Activated naive CD4-positive, alpha-beta T cell treated with anti-CD3 and anti-CD28 coated beads, Interleukin-2, amount 50 U/mL, for 72 hours (primary cell): ENCODE measurements around the gene UNC45B. TPM values are rescaled to one million over a fixed set of nuclear protein-coding genes. Genes with fewer than 3 reads are reported as not detected.
A peak's percentile ranks its signal among the peaks of the same experiment; 100 is the strongest.
"Not testable (repeated sequence)": the region's sequence is repeated elsewhere in the genome, so short reads cannot be mapped to it uniquely, and the experiment has no call there.

Experiments used
- ATAC-seq, 2 donors: fragments of 150-1000 bp; cut with Tn5 transposase; 2 replicates each; pipeline ENCODE4 v1.10.0; 2021; ENCODE audit warnings: mild to moderate bottlenecking in 2 of 2, moderate library complexity in 2 of 2
- DNase-seq, 2 donors: peaks; one replicate each; pipeline ENCODE4 v3.0.0; 2021 to 2022; ENCODE audit warnings: low spot score in 2 of 2
- H3K27ac Mint-ChIP-seq, 2 donors: one replicate each; pipeline ENCODE4 v1.8.0; 2022; ENCODE audit warnings: mild to moderate bottlenecking in 2 of 2, mixed read lengths in 2 of 2
- H3K36me3 Mint-ChIP-seq, 2 donors: one replicate each; pipeline ENCODE4 v1.8.0; 2022; ENCODE audit warnings: mixed read lengths in 2 of 2
- H3K9me3 Mint-ChIP-seq, 2 donors: one replicate each; pipeline ENCODE4 v1.8.0; 2022; ENCODE audit warnings: mixed read lengths in 2 of 2
- total RNA-seq, 2 donors: library from RNA; stranded (reverse); gene quantifications; one replicate each; pipeline ENCODE4 v1.2.3, GENCODE V29; 2022

The UNC45B gene
- total RNA-seq, 2 donors from 2014 or later = 0.07 TPM; not detected in 1

- ATAC-seq (peak in 1 of 2 donors; percentile 12), DNase-seq (no peak)
- Mint-ChIP-seq H3K27ac (peak overlapping the region in 1 of 2 donors; percentile 44), H3K9me3 (no peaks in the 10 kb centered on the region), H3K36me3 (no peaks in the 10 kb centered on the region)
Measured at GRCh38 chr17:35130392-35130791, 17.2 kb upstream of the UNC45B start.

DNA sequence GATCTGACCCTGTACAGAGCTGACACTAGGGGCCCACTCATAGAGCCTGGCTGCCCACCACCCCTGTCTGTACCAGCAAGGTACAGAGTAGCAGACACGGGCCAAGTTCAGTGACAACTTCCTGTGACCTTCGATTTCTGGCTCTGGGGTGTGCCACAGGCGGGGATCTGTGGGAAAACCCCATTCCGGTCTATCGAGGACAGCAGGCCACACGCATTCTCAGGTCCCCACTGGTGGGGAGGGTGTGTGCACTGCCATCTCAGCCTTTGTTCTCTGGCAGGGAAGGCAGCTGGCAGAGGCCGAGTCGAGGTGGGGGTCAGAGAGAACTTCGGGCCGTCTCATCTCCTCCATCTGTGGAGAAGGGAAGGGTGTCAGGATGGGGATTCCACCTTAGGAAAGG lies 15.5 kb upstream of the UNC45B start:
- Mint-ChIP-seq H3K9me3 (no peaks in the 10 kb centered on the region), H3K27ac (peak overlapping the region; percentile 50 to 84), H3K36me3 (no peaks in the 10 kb centered on the region)
- ATAC-seq = no peak
- DNase-seq = no peak

DNA sequence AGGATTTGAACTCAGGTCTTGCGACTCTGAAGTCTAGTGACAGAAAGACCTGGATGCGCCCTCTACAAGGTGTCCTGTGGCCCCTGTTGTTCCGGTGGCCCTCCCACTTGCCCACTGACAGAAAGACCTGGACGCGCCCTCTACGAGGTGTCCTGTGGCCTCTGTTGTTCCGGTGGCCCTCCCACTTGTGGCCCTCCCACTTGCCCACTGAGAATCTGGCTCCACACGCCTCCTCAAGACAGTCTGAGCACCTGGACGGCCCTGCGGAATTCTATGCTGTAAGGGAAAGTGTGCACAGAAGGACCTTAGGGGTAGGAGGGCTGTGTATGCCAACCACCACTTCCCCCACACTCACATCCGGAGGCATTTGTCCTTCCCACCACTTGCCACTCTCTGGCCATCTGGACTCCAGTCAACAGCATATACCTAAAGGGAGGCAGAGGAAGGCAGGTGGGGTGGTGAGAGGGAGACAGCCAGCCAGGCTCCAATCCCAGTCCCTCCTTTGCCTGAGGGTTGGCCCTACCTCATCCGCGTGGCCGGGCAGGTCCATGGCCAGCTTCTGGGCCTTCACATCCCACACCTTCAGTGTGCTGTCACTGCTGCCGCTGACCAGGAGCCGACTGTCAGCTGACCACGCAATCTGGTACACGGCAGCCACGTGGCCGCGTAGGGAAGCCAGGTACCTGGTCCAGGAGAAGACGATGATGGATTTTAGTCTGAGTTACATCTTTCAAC lies 14.6 kb upstream of the UNC45B start:
- no peak for ATAC-seq
- Mint-ChIP-seq H3K27ac (peak overlapping the region in 1 of 2 donors; percentile 50), H3K36me3 (no peaks in the 10 kb centered on the region), H3K9me3 (no peaks in the 10 kb centered on the region)
- no peak for DNase-seq

GRCh38 chr17:35135322-35135721 lies 12.3 kb upstream of the UNC45B start:
- peaks cover 0 to 5% of the 10 kb centered on the region in 2 donors for H3K36me3 Mint-ChIP-seq
- ATAC-seq = no peak
- no peak for DNase-seq
- no peak overlapping the region for H3K27ac Mint-ChIP-seq
- no peaks in the 10 kb centered on the region for H3K9me3 Mint-ChIP-seq

GRCh38 chr17:35138218-35138617 lies 9.4 kb upstream of the UNC45B start:
- H3K27ac Mint-ChIP-seq = peak overlapping the region; percentile 59 to 82
- no peak for ATAC-seq
- DNase-seq = no peak
- H3K36me3 Mint-ChIP-seq = peaks cover 5 to 15% of the 10 kb centered on the region in 2 donors
- no peaks in the 10 kb centered on the region for H3K9me3 Mint-ChIP-seq

GRCh38 chr17:35141681-35142466 lies 5.7 kb upstream of the UNC45B start, which contains the start of gene NLE1:
Gene NLE1 (minus strand): TSS chr17:35142303. CDS start chr17:35142275, 28 bp downstream.
- ATAC-seq = peak; percentile 95 to 96
- Mint-ChIP-seq H3K27ac (peak within 1 kb of the TSS; percentile 83 to 90), H3K36me3 (peaks cover 5 to 15% of the 10 kb centered on the region in 2 donors), H3K9me3 (no peaks in the 10 kb centered on the region)
- peak; percentile 85 to 97 for DNase-seq

GRCh38 chr17:35142467-35142796 lies 5.2 kb upstream of the UNC45B start:
- DNase-seq (no peak), ATAC-seq (peak; percentile 22 to 34)
- Mint-ChIP-seq H3K36me3 (peaks cover 5 to 15% of the 10 kb centered on the region in 2 donors), H3K9me3 (no peaks in the 10 kb centered on the region), H3K27ac (peak overlapping the region in 1 of 2 donors; percentile 83)

DNA sequence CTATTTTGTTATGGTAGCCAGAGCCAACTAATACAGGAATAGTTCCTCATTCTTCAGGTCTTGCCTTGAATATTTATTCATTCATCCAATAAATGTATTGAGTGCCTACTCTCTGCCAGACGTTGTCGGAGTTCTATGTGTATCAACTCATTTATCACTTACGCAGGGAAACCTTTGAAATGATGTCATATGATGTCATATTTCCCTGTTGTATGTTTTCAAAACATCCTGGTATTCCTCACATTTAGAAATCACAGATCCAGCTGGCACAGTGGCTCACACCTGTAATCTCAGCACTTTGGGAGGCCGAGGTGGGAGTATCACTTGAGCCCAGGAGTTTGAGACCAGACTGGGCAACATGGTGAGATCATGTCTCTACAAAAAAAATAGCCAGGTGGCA lies 2.8 kb upstream of the UNC45B start:
- Mint-ChIP-seq H3K27ac (no peak overlapping the region), H3K9me3 (no peaks in the 10 kb centered on the region), H3K36me3 (peaks cover 0 to 15% of the 10 kb centered on the region in 2 donors)
- DNase-seq (no peak), ATAC-seq (no peak)

DNA sequence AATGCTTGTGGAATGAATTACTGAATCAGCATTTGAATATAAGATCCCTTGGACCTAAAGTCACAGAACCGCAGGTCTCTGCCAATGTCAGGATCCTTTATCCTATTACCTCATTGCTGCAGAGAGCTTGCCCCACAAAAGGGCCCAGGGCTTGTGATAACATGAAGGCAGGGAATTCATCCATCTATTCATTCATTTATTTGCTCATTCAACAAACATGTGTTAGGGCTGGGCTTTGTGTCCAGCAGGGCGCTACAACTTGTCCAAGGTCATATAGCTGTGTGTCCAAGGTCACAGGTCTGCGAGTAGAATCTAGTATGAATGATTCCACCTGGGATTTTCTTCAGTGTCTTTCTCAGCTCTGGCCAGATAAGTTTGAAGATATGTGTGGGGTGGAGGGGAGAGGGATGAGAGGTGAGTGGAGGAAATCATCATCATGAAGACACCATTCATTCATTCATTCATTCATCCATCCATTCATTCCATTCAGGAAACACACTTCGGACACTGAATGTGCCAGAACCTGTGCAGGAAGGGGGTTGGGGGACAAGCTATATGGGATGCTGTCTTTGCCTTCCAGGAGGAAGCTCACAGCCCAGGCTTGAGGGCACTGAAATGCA lies 1.3 kb upstream of the UNC45B start:
- DNase-seq (no peak), ATAC-seq (no peak)
- Mint-ChIP-seq H3K36me3 (peaks cover 0 to 5% of the 10 kb centered on the region in 2 donors), H3K9me3 (no peaks in the 10 kb centered on the region), H3K27ac (no peak overlapping the region)

- DNase-seq (no peak), ATAC-seq (no peak)
- H3K36me3 Mint-ChIP-seq = no peaks in the 10 kb centered on the region
- no peak overlapping the region for H3K27ac Mint-ChIP-seq
- H3K9me3 Mint-ChIP-seq = no peaks in the 10 kb centered on the region
Measured at GRCh38 chr17:35148144-35148543, 527 bp downstream of the UNC45B start.

DNA sequence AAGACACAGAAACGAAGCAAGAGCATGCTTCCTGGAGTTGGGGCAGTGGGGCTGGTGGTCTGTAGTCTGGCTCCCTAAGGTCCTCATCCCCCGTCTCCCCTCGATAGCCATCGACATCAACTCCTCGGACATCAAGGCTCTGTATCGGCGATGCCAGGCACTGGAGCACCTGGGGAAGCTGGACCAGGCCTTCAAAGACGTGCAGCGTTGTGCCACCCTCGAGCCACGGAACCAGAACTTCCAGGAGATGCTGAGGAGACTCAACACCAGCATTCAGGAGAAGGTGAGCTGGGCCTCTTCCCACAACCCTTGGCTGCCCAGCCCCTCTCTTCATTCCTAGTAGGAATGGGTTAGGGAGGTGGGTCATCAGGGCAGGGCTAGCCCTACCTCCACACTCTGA lies 2.3 kb downstream of the UNC45B start:
- DNase-seq (no peak), ATAC-seq (no peak)
- H3K9me3 Mint-ChIP-seq = no peaks in the 10 kb centered on the region
- no peak overlapping the region for H3K27ac Mint-ChIP-seq
- H3K36me3 Mint-ChIP-seq = no peaks in the 10 kb centered on the region

- peak in 1 of 2 donors; percentile 66 for DNase-seq
- H3K36me3 Mint-ChIP-seq, ATAC-seq, H3K27ac Mint-ChIP-seq, H3K9me3 Mint-ChIP-seq: not testable (repeated sequence)
Measured at GRCh38 chr17:35151080-35151479, 3.5 kb downstream of the UNC45B start.

- Mint-ChIP-seq H3K27ac (no peak overlapping the region), H3K9me3 (no peaks in the 10 kb centered on the region), H3K36me3 (no peaks in the 10 kb centered on the region)
- no peak for DNase-seq
- ATAC-seq = no peak
Measured at GRCh38 chr17:35152421-35153140, 5.0 kb downstream of the UNC45B start.

GRCh38 chr17:35154196-35155165 lies 6.9 kb downstream of the UNC45B start:
- Mint-ChIP-seq H3K36me3 (no peaks in the 10 kb centered on the region), H3K9me3 (peaks cover 0 to 4% of the 10 kb centered on the region in 2 donors), H3K27ac (no peak overlapping the region)
- ATAC-seq (no peak), DNase-seq (no peak)

DNA sequence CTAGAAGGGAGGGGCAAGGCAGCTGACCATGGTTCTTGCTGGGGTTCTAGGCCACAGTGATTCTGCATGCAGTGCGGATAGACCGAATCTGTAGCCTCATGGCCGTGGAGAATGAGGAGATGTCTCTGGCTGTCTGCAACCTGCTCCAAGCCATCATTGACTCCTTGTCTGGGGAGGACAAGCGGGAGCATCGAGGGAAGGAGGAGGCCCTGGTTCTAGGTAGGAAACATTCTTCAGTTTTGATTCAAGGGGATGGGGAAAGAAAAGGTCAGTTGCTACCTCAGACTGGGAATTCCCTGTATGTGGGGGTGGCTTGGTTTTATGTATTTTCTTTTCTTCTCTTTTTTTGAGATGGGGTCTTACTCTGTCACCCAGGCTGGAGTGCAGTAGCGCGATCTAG lies 7.6 kb downstream of the UNC45B start:
- H3K9me3 Mint-ChIP-seq = peaks cover 0 to 4% of the 10 kb centered on the region in 2 donors
- no peak for ATAC-seq
- no peak for DNase-seq
- H3K36me3 Mint-ChIP-seq = no peaks in the 10 kb centered on the region
- no peak overlapping the region for H3K27ac Mint-ChIP-seq

DNA sequence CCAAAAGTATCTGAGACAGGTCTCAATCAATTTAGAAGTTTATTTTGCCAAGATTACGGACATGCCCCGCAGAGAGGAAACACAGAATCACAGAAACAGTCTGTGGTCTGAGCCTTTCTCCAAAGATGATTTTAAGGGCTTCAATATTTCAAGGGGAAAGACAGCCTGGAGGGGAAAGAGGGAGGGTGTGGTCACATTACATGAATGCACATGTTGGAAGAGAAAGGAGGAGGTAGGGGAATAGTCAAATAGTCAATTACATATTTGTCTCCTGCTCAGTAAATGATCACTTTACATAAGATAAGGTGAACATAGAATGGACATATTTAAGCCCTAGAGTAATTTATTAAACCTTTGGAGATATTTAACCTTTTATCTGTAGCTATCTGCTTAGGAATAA lies 12.3 kb downstream of the UNC45B start:
- no peak for DNase-seq
- ATAC-seq = no peak
- Mint-ChIP-seq H3K36me3 (no peaks in the 10 kb centered on the region), H3K9me3 (peaks cover 0 to 4% of the 10 kb centered on the region in 2 donors), H3K27ac (peak overlapping the region in 1 of 2 donors; percentile 46)
